Middle frontal gyrus (tissue), 1 donor: ENCODE results near the gene HPCA.
"Not testable (repeated sequence)": the region's sequence is repeated elsewhere in the genome, so short reads cannot be mapped to it uniquely, and the experiment has no call there.

Experiments
- DNase-seq: peaks from one replicate; pipeline ENCODE4 v3.0.0-alpha.2; 2015; ENCODE audit warnings: low spot score; ENCODE audit errors: extremely low spot score

HPCA gene

DNA sequence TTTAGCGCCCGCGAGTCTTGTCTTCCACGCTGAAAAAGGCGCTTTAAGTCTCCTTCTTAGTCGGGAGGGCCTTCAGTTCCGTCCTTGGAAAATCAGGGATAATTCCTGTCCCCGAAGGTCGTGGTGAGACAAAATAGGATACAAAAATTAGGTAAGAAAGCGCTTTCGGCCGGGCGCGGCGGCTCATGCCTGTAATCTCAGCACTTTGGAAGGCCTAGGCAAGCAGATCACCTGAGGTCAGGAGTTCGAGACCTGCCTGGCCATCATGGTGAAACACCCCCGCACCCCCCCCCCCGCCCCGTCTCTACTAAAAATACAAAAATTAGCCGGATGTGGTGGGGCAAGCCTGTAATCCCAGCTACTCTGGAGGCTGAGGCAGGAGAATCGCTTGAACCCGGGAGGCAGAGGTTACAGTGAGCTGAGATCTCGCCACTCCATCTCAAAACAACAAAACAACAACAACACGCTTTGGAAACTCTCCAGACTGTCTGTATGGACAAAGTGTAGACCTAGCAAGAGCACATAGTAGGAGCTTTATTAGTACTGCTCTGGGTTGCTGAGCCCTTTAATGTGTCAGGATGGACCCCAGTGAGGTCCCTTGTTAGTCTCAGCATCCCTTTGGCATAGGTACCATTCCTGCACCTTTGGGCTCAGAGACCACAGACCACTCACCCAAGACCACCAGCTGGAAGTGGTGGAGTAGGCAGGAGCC is 15.7 kb downstream of the HPCA start:
- no peak for DNase-seq

DNA sequence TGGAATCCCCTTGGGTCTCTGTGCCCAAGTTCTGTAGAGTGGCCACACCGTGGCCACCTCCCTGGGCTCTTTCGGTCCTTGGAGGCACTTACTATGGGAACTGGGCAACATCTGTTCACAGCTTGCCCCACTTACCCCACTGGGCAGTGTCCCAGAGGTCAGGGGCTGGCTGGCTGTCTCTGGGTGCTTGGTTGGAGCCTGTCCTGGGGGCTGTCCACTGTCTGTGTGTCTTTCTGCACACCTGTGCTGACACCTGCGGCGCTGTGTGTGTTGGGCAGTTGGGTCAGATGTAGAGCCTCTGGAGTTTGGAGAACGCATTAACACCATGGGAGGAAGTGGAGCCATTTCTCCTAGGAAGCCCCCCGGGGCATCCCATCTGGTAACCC is 16.2 kb downstream of the HPCA start:
- DNase-seq: no peak

DNA sequence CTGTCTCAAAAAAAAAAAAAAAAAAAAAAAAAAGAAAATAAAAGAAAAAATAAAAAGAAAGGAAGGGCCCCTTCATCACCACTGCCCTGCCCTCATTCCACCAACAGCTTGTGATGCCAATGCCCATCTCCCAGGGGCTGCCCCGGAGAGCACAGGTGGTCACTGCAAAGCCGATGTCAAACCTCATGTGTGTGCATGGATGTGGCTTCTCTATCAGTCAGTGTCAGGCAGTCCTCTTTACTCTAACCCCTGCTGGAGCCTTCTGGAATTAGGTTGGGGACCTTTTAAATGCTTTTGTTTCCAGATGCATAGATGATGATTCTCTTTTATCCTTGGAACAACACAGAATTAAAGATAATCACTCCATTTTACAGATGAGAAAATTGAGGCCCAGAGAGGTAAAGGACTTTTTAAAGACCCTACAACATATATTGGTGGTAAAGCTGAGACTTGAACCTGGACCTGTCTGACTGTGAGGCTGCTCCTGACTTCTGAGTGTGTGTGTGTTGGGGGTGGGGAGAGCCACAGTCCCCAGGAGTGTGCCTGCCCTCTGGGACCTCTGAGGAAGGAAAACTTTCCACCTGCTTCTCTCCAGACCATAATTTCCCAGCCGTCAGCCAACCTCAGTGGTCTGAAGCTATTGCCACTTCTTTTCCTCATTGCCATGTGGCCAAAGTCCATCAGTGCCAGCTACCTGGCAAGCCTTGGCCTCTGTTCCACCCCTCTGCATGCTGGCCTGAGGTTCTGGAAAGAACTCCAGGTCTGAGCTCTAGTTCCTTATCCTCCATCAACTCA is 17.9 kb downstream of the HPCA start:
- no peak for DNase-seq

DNA sequence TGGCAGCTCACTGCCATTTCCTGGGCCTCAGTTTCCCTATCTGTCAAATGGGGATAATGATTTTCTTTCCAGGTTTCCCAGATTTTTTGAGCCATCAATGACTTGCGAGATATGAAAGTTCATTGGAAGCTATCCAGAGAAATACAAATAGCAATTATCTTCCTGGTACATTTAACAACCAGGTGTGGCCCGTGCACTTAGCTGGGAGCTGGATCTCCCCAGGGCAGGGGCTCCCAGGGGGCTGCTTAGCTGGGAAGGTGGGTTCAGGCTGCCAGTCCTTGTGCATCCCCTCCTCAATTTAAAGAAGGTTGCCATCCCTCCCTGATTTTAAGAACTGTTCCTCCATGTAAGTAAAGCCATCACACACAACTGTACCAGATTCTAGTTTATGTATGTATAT is 18.5 kb downstream of the HPCA start:
- no peak for DNase-seq

DNA sequence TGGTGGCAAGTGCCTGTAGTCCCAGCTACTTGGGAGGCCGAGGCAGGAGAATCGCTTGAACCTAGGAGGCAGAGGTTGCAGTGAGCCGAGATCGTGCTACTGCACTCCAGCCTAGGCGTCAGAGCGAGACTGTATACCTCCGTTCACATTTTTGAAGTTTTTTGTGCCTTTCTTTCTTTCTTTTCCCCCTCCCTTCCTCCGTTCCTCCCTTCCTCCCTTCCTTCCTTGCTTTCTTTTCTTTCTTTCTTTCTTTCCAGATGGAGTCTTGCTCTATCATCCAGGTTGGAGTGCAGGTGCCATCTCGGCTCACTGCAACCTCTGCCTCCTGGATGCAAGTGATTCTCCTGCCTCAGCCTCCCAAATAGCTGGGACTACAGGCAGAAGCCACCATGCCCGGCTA is 19.3 kb downstream of the HPCA start:
- not testable (repeated sequence) for DNase-seq

DNA sequence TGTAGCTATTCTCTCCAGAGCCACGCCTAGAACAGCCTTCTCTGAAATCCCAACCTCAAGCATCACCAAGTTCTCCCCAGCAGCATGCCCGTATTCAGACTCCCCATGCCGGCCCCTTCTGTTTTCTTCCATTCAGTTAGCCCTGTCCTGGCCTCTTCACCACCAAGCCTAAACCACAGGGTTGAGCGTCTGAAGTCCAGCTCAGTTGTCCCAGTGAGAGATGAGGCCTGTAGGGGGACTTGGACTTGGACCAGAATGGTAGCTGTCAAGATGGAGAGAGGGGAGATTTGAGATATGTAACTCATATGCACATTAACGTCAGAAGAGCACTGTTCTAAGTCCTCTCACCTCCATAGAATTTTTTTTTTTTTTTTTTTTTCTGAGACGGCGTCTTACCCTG is 20.4 kb downstream of the HPCA start:
- DNase-seq: no peak

DNA sequence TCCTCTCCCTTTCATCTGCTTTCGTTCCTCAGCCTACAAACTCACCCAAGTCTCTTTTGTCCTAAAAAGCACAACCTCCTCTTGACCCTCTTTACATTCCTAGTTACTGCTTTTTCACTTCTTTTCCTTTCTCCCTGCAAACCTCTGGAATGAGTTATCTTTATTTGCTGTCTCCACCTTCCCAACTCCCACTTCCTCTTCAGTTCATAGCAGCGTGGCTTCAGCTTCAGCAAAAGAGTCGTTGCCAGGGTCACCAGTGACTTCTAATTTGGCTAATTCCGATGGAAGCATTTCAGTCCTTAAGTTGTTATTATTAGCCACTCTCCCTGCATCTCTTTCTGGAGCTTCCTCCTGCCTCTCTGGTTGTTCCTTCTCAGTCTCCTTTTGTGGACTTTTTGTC is 21.1 kb downstream of the HPCA start:
- no peak for DNase-seq

DNA sequence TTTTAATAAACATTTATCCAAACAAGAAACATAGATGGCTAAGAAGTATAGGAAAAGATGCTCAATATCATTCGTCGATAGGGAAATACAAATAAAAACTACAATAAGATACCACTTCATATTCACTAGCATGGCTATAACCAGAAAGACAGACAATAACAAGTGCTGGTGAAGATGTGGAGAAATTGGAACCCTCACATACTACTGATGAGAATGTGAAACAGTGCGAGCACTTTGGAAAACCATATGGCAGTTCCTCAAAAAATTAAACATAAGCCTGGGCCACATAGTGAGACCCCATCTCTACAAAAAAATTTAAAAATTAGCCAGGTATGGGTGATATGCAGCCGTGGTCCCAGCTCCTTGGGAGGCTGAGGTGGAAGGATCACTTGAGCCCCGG is 24.0 kb downstream of the HPCA start:
- no peak for DNase-seq

DNA sequence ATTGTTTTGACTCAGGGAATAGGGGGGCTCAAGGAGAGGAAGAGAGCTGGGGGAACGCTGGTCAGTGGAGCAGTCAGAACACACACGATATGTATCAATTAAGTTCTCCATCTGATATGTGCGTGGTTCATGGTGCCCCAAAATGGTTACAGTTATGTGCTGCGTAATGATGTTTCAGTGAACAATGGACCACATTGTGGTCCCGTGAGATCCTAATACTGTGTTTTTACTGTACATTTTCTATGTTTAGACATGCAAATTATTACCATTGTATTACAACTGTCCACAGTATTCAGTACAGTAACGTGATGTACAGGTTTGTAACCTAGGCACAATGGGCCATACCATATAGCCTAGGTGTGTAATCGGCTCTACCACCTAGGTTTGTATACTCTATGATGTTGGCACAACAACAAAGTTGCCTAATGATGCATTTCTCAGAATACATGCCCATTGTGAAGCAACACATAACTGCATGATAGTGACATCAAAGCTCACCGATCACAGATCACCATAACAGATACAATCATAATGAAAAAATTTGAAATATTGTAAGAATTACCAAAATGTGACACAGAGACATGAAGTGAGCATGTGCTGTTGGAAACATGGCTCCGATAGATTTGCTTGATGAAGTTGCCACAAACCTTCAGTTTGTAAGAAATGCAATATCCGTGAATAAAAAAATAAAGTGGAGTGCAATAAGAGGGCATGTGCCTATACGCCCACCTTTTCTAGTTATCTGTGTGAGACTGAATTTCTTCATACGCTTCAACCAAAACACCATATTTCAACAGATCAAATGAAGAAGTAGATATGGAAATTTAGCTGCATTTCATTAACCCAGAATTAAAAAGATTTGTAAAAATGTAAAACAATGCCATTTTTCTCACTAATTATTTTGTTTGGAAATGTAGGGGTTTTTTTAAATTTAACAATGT is 29.7 kb downstream of the HPCA start:
- no peak for DNase-seq

DNA sequence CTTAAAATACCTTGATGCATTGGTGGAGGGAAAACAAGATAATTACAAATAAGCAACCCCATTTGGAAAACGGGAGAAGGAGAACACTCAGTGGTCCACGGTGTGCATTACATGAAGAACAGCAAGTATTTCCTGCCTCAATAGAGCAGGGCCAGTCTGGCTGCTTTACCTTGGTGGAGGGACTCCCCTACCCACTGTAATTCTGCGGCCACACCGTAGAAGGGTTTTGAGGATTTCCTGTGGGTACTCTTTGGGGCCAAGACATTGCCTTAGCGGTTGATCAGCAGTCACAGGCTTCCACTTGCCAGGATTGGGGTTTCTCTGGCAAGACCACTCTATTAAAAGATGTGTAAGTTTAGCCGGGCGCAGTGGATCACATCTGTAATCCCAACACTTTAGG is 31.2 kb downstream of the HPCA start:
- DNase-seq: no peak

DNA sequence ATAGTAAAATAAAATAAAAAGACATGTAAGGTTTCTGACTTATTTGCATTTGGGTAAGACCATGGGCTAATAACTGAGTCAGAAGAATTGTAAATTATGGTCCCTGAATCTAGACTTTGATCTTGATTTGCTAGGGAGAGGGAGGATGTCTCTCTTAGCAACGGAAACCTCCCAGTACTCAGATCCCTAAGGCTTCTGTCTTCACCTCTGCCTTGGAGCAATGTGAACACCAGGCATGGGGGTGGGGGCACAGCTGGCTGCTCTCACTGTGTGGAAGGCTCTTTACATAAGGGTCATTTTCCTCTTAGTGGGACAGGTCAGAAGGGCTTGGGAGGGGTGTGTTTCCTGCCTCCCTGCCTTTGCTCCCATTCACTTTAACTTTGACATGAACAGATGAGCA is 31.9 kb downstream of the HPCA start:
- no peak for DNase-seq

DNA sequence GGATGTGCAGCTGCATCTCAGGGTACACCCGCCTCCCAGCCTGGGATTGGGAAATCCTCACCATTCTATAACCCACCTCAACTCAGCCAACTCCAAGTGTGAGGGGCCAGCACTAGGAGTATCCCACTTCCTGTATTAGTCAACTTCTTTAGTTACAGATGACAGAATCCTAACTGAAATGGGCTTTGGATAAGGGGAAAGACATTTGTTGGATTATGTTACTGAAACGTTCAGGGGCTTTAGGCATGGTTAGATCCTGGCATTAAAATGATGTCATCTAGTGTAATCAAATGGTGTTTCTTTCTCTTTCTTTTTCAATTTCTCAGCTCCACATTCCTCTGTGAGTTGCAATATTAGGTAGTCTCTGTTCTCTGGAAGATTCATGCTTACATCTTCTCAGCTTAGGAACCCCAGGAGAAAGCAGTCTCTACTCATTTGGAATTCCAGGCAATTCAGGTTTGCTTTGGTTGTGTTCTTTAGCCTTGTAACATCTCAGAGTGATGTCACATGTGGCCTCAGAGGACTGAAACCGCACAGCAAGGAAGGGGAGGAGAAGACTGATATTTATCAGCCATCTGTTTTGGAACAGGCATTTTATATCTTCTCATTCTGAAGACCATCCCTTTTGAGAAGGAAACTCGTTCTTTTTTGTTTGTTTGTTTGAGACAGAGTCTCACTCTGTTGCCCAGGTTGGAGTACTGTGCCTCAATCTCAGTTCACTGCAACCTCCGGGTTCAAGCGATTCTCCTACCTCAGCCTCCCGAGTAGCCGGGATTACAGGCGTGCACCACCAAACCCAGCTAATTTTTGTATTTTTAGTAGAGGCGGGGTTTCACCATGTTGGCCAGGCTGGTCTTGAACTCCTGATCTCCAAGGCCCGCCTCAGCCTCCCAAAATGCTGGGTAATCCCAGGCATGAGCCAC is 33.8 kb downstream of the HPCA start:
- no peak for DNase-seq

DNA sequence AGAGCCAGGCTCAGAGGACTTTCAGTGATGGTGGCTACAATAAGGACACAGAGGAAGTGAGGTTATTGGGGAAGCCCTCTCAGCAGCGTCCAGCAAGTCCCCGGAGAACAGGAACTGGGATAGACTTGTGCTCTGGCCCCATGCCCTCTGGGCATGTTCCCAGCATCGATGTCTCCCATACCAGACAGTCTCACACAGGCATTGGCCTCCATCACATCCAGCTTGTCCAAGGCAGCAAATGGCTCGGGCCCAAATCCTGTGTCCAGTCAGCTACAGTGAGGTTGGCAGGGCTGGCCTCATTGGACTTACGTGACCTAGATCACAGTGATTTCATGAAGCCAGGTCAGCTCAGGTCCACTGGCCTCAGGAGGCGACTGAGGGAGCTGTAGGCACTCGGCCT is 34.5 kb downstream of the HPCA start:
- no peak for DNase-seq

DNA sequence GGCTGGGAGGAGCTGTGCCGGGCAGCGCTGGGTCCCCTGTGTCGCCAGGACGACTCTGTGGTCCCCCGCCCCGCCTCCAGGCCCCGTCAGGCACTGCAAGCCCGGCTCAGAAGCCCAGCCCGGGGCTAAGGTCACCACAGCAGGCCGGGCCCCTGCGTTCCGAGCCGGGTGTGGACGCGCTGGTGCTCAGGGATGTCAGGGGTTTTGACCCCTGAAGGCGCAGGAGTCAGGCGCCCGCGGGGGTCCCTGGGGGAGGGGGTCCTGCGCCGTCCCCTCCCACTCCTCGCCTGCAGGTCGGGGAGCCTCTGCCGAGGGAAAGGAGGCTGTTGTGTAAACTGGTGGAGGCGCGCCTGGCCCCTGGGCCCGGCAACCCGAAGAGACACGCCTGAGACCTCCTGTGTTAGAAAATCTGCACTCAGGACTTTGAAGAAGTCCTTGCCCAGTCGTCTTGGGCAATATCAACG is 38.6 kb downstream of the HPCA start:
- no peak for DNase-seq

DNA sequence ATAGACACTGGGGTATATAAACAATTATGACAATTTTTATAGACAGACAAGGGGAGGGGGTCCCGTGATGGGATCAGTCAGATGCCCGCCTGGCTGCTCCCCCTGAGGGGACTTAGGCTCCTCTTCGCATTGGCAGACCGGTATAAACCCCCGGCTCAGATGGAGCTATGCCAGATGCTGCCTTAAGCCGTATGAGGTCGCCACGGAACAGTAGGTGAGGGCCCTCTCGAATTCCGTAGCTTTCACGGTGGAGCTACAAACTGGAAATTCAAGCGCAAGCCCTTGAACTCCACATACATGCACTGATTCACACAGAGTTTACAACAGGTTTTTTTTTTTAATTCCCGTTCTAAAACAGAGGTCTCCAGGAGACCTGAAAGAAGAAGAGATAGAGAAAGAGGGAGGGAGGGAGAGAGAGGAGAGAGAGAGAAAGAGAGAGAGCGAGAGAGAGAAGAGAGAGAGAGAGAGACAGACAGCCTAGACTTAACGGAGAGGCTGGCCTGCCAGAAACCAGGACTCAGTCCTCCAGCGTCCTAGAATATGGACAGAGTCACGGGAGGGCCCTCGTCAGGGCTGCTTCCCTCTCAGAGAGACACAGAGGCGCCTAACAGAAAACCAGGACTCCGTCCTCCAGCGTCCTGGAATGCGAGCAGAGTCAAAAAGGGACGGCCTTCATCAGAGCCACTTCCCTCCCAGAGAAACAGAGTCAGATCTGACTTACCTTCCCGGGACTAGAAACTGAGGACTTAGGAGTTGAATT is 39.3 kb downstream of the HPCA start:
- DNase-seq: no peak

DNA sequence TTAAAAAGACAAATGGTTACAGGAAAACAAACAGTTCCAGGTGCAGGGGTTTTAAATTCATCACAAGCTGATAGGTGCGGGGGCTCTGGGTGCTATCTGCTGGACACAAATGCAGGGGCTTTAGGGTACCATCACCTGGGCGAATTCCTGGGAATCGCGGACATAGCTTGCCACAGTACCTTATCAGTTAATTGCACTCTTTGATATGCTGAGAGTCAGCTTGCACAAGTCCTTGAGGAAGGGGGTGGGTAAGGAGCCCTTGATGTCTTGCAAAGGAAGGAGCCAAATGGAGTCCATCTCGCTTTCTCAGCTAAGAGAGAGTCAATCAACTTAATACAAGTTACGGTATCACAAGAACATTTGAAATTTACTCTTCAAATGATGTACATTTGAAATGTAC is 40.3 kb downstream of the HPCA start:
- DNase-seq: no peak

DNA sequence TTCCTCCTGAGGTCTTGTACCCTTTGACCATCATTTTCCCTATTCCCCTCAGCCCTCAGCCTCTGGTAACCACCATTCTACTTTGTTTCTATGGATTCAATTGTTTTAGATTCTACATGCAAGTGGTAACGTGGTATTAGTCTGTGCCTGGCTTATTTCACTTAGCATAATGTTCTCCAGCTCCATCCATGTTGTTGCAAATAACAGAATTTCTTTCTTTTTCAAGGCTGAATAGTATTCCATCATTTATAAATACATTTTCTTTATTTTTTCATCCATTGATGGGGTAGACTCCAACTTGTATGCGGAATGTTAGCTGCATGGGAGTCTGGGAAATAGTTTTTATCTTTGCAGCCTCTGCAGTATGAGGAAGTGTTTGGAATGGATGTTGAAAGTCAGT is 41.1 kb downstream of the HPCA start:
- DNase-seq: no peak

DNA sequence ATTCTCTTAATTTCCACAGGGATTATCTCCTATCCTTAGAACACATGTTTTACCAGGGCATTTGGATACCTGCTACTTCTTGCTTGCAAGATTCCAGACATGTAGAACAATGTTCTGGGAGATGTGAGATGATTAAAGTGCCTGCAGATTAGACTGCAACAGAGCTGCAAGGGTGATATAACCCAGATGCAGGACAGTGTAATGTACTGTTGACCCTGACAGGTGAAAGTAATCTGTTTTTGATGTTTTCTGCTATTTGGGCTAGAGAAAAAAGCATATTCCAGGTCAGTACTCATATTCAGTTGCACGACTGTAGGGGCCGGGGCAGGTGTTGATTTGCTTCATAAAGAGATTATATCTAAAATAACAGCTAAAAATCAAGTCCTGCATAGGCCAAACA is 42.0 kb downstream of the HPCA start:
- no peak for DNase-seq

DNA sequence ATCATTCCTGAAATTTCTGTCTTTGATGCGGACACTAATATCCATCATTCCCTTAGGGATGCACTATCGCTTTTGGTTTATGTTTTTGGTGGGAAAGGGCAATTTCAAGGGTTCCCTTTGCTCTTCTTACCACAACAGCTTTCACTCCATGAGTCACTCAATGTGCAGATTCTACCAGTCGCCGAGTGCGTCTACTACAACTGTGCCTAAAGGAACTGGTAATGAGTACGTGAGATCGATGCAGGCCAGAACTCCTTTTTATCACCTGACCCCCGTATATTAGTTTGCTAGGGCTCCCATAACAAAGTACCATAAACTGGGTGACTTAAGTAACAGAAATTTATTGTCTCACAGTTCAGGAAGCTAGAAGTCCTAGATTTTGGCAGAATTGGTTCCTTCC is 42.4 kb downstream of the HPCA start:
- DNase-seq: no peak

DNA sequence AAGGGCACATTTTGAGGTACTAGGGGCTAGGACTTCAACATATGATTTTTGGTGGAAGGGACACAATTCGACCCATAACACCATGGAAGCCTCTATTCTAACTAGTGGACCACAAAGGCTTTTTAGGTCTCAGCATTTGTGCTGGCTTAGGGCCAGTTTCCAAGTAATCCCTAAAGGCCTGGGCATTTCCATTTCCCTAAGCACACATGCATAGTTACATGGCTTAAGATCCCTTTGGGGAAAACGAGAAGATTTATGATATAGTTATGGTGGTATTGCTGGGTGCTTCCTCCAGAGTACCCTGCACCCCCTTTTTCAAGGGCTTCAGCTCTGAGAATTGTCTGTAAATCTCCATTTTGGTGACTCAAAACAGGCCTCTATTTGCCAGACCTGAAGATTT is 43.1 kb downstream of the HPCA start:
- no peak for DNase-seq
